HT1080 (cell line): ENCODE data around the gene PCDHGB3. TPM values are rescaled to one million over a fixed set of nuclear protein-coding genes. Genes with fewer than 3 reads are reported as not detected.
"Not testable (repeated sequence)": the region's sequence is repeated elsewhere in the genome, so short reads cannot be mapped to it uniquely, and the experiment has no call there.

Experiments
- DNase-seq: peaks from one replicate; pipeline ENCODE4 v3.0.0-alpha.2; 2015; ENCODE audit warnings: low read depth
- total RNA-seq: library from RNA; depleted of rRNA; stranded (reverse); fragments of >200 nt; shearing (Covaris generic); gene quantifications from 2 replicates; pipeline ENCODE4 v1.2.3, GENCODE V29; 2014

Gene PCDHGB3
- total RNA-seq, 1 experiment from 2014 or later, result 1.5 TPM

GRCh38 chr5:141356950-141357349 is 13.1 kb upstream of the PCDHGB3 start:
- DNase-seq, result no peak

GRCh38 chr5:141359790-141360426 is 10.1 kb upstream of the PCDHGB3 start, which contains the start of gene PCDHGB2:
PCDHGB2 (plus strand) TSS chr5:141359994; CDS start chr5:141360136, 142 bp downstream.
- peak; percentile 30 for DNase-seq

- no peak for DNase-seq
Observed at GRCh38 chr5:141360685-141361084, 9.4 kb upstream of the PCDHGB3 start.

GRCh38 chr5:141362719-141363118 is 7.3 kb upstream of the PCDHGB3 start:
- DNase-seq, result no peak

GRCh38 chr5:141363952-141364660 is 5.9 kb upstream of the PCDHGB3 start, which contains the start of gene PCDHGA5:
PCDHGA5 (plus strand) TSS chr5:141364162; CDS start chr5:141364331, 169 bp downstream.
- DNase-seq, result no peak

GRCh38 chr5:141366016-141366896 is 3.8 kb upstream of the PCDHGB3 start:
- no peak for DNase-seq

GRCh38 chr5:141371572-141372475 is 1.8 kb downstream of the PCDHGB3 start:
- DNase-seq, result no peak

- DNase-seq, result peak; percentile 24
Observed at GRCh38 chr5:141373673-141374317, 3.8 kb downstream of the PCDHGB3 start, which contains the start of gene PCDHGA6. PCDHGA6 (plus strand) TSS chr5:141373891; CDS start chr5:141374084, 193 bp downstream.

- DNase-seq, result no peak
Observed at GRCh38 chr5:141374627-141375026, 4.6 kb downstream of the PCDHGB3 start.

GRCh38 chr5:141375444-141376155 is 5.6 kb downstream of the PCDHGB3 start:
- not testable (repeated sequence) for DNase-seq

GRCh38 chr5:141382469-141383294 is 12.6 kb downstream of the PCDHGB3 start, which contains the start of gene PCDHGA7:
PCDHGA7 (plus strand) TSS chr5:141382742; CDS start chr5:141382900, 158 bp downstream.
- DNase-seq, result no peak

- DNase-seq, result no peak
Observed at GRCh38 chr5:141383345-141383744, 13.3 kb downstream of the PCDHGB3 start.

GRCh38 chr5:141384471-141385267 is 14.6 kb downstream of the PCDHGB3 start:
- DNase-seq, result no peak

- DNase-seq, result peak; percentile 66
Observed at GRCh38 chr5:141387557-141388311, 17.7 kb downstream of the PCDHGB3 start, which contains the start of gene PCDHGB4. PCDHGB4 (plus strand) TSS chr5:141387698; CDS start chr5:141387885, 187 bp downstream.

GRCh38 chr5:141388661-141389060 is 18.6 kb downstream of the PCDHGB3 start:
- no peak for DNase-seq
